ENCODE data around the gene IFT57. TPM values are rescaled to one million over a fixed set of nuclear protein-coding genes. Genes with fewer than 3 reads are reported as not detected.

IFT57 gene
- total and polyA plus RNA-seq, 9 of the 15 experiments (the other 6 are each of a cell fraction or from before 2014, with no cell fraction given): 1.5 to 20.1 (median 9.9) TPM

DNA sequence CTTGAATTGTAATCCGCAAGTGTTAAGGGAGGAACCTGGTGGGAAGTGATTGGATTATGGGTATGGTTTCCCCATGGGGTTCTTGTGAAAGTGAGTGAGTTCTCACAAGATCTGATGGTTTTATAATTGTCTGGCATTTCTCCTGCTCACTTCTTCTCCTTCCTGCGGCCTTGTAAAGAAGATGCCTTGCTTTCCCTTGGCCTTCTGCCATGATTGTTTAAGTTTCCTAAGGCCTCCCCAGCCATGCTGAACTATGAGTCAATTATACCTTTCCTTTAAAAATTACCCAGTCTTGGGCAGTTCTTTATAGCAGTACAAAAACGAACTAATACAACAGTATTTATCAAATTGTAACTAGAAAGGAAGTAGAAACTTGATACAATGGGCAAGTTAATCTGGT is 31.9 kb downstream of the IFT57 start:
- POLR2A ChIA-PET: no interaction called here
- no TSS peak for BruUV-seq (replicated peaks)
- H4K20me1 ChIP-seq (replicated peaks; ENCODE audit: control insufficient read depth, insufficient read depth, low read length): no peaks in the 10 kb centered on the region
- H2AFZ ChIP-seq (ENCODE audit: low read depth, low read length): no peak overlapping the region
- ATAC-seq: no peak
- H3K27ac ChIP-seq (ENCODE audit: extremely low read depth, low read depth, low read length): no peak overlapping the region
- DNase-seq (ENCODE audit: extremely low read depth in 1 of 4, low spot score in 3 of 4): no peak
- 67% methylated on average over 3 of the region's 3 CpGs for WGBS (ENCODE audit: insufficient coverage, low coverage, missing lambda C conversion rate)
- H3K79me2 ChIP-seq (ENCODE audit: control insufficient read depth, insufficient read depth, low read length): no peaks in the 10 kb centered on the region
- H3K9me3 ChIP-seq (replicated peaks; ENCODE audit: control insufficient read depth, insufficient read depth, low read depth, low read length): no peaks in the 10 kb centered on the region
- TF ChIP-seq ZNF436 (CRISPR knock-in tag; IDR thresholded peaks at IDR 0.05) (no peak), NCOA6 (IDR thresholded peaks at IDR 0.05) (no peak), NFXL1 (CRISPR knock-in tag; IDR thresholded peaks at IDR 0.05) (no peak), TCF3 (CRISPR knock-in tag; IDR thresholded peaks at IDR 0.05) (no peak)
- no peaks in the 10 kb centered on the region for H3K36me3 ChIP-seq (ENCODE audit: control insufficient read depth, insufficient read depth, low read length)
- no peaks in the 10 kb centered on the region for H3K9me1 ChIP-seq (ENCODE audit: control insufficient read depth, insufficient read depth, low read length)
- no peak overlapping the region for H3K9ac ChIP-seq (ENCODE audit: insufficient read depth in 1 of 2, low read depth in 2 of 2, low read length in 2 of 2)
- no peaks in the 10 kb centered on the region for H3K4me1 ChIP-seq (replicated peaks in 1 of 2; ENCODE audit: control insufficient read depth in 2 of 2, insufficient read depth in 2 of 2, low read length in 2 of 2)
- CTCF ChIA-PET (ENCODE audit: low intra/inter-chr PET ratio): no interaction called here
- no peak overlapping the region for H3K4me3 ChIP-seq
- no peak for FAIRE-seq
- H3K27me3 ChIP-seq (ENCODE audit: control insufficient read depth in 2 of 2, insufficient read depth in 2 of 2, low read length in 2 of 2): no peaks in the 10 kb centered on the region
- H3K4me2 ChIP-seq (ENCODE audit: insufficient read depth, low read length): no peak overlapping the region
- intact Hi-C loops (cut with micrococcal nuclease) (no loop called here), in situ Hi-C loops (cut with MboI) (no loop called here)

DNA sequence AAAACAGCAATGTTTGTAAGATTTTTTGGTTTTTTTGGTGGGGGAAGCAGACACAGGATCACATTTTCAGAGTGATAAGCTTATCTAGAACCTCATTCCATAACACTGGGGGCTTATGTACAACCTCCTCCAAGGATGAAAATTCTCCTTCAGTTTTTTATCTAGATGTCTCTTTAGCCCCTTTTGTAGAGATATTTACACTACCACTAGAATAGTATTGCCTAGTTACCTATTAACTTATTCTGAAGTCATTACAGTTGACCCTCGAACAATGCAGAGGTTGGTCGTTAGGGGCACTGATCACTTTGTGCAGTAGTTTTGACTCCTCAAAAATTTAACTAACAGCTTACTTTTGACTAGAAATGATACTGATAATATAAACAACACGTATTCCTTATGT is 32.8 kb downstream of the IFT57 start:
- Histone ChIP-seq H3K4me2 (ENCODE audit: insufficient read depth, low read length) (no peak overlapping the region), H3K36me3 (ENCODE audit: control insufficient read depth, insufficient read depth, low read length) (no peaks in the 10 kb centered on the region), H3K9me3 (replicated peaks; ENCODE audit: control insufficient read depth, insufficient read depth, low read depth, low read length) (no peaks in the 10 kb centered on the region), H3K27ac (ENCODE audit: extremely low read depth, low read depth, low read length) (no peak overlapping the region), H3K4me3 (no peak overlapping the region), H3K27me3 (ENCODE audit: control insufficient read depth in 2 of 2, insufficient read depth in 2 of 2, low read length in 2 of 2) (no peaks in the 10 kb centered on the region), H3K9me1 (ENCODE audit: control insufficient read depth, insufficient read depth, low read length) (no peaks in the 10 kb centered on the region), H3K4me1 (replicated peaks in 1 of 2; ENCODE audit: control insufficient read depth in 2 of 2, insufficient read depth in 2 of 2, low read length in 2 of 2) (no peaks in the 10 kb centered on the region), H3K79me2 (ENCODE audit: control insufficient read depth, insufficient read depth, low read length) (no peaks in the 10 kb centered on the region), H4K20me1 (replicated peaks; ENCODE audit: control insufficient read depth, insufficient read depth, low read length) (no peaks in the 10 kb centered on the region), H2AFZ (ENCODE audit: low read depth, low read length) (no peak overlapping the region), H3K9ac (ENCODE audit: insufficient read depth in 1 of 2, low read depth in 2 of 2, low read length in 2 of 2) (no peak overlapping the region)
- in situ Hi-C loops (cut with MboI): no loop called here
- intact Hi-C loops (cut with micrococcal nuclease): no loop called here
- FAIRE-seq (no peak), DNase-seq (ENCODE audit: extremely low read depth in 1 of 4, low spot score in 3 of 4) (no peak), ATAC-seq (no peak)
- ChIA-PET POLR2A (interaction anchor here (0.9 kb wide), 1 partner anchor 32 kb away, joined by 3 read pairs; no protein-coding TSS in a partner anchor), CTCF (ENCODE audit: low intra/inter-chr PET ratio) (no interaction called here)
- 21% methylated on average over 3 of the region's 3 CpGs for WGBS (ENCODE audit: insufficient coverage, low coverage, missing lambda C conversion rate)
- BruUV-seq (replicated peaks): no TSS peak
- TF ChIP-seq RFX1 (IDR thresholded peaks at IDR 0.05) (no peak), NFRKB (IDR thresholded peaks at IDR 0.05; ENCODE audit: low read depth) (no peak), POLR2AphosphoS5 (IDR thresholded peaks at IDR 0.05; ENCODE audit: control insufficient read depth, insufficient read depth, low read depth, low read length) (no peak), MEF2A (IDR thresholded peaks at IDR 0.05; ENCODE audit: control insufficient read depth, low read depth, low read length) (no peak), ZNF253 (CRISPR knock-in tag; conservative IDR thresholded peaks at IDR 0.05) (no peak), ZFX (CRISPR knock-in tag; IDR thresholded peaks at IDR 0.05) (no peak), MYC (IDR thresholded peaks at IDR 0.05; ENCODE audit: low read depth, low read length) (no peak), MYC (CRISPR knock-in tag; IDR thresholded peaks at IDR 0.05; ENCODE audit: borderline replicate concordance, low read depth) (no peak)
- TF ChIP-seq, protein P1, sequence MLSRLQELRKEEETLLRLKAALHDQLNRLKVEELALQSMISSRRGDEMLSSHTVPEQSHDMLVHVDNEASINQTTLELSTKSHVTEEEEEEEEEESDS (CRISPR knock-in tag; IDR thresholded peaks at IDR 0.05): no peak
- TF ChIP-seq, protein P2, sequence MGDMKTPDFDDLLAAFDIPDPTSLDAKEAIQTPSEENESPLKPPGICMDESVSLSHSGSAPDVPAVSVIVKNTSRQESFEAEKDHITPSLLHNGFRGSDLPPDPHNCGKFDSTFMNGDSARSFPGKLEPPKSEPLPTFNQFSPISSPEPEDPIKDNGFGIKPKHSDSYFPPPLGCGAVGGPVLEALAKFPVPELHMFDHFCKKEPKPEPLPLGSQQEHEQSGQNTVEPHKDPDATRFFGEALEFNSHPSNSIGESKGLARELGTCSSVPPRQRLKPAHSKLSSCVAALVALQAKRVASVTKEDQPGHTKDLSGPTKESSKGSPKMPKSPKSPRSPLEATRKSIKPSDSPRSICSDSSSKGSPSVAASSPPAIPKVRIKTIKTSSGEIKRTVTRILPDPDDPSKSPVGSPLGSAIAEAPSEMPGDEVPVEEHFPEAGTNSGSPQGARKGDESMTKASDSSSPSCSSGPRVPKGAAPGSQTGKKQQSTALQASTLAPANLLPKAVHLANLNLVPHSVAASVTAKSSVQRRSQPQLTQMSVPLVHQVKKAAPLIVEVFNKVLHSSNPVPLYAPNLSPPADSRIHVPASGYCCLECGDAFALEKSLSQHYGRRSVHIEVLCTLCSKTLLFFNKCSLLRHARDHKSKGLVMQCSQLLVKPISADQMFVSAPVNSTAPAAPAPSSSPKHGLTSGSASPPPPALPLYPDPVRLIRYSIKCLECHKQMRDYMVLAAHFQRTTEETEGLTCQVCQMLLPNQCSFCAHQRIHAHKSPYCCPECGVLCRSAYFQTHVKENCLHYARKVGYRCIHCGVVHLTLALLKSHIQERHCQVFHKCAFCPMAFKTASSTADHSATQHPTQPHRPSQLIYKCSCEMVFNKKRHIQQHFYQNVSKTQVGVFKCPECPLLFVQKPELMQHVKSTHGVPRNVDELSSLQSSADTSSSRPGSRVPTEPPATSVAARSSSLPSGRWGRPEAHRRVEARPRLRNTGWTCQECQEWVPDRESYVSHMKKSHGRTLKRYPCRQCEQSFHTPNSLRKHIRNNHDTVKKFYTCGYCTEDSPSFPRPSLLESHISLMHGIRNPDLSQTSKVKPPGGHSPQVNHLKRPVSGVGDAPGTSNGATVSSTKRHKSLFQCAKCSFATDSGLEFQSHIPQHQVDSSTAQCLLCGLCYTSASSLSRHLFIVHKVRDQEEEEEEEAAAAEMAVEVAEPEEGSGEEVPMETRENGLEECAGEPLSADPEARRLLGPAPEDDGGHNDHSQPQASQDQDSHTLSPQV (IDR thresholded peaks at IDR 0.05): no peak
